GM21447 (cell line): Measurements from ENCODE around the gene TCF12.
"Not testable (repeated sequence)": the region's sequence is repeated elsewhere in the genome, so short reads cannot be mapped to it uniquely, and the experiment has no call there.

ENCODE experiments used
- ATAC-seq: cut with Tn5 transposase; IDR thresholded peaks from one replicate; pipeline ENCODE4 v1.9.1; 2021; ENCODE audit not compliant: unreplicated experiment

The TCF12 gene

DNA sequence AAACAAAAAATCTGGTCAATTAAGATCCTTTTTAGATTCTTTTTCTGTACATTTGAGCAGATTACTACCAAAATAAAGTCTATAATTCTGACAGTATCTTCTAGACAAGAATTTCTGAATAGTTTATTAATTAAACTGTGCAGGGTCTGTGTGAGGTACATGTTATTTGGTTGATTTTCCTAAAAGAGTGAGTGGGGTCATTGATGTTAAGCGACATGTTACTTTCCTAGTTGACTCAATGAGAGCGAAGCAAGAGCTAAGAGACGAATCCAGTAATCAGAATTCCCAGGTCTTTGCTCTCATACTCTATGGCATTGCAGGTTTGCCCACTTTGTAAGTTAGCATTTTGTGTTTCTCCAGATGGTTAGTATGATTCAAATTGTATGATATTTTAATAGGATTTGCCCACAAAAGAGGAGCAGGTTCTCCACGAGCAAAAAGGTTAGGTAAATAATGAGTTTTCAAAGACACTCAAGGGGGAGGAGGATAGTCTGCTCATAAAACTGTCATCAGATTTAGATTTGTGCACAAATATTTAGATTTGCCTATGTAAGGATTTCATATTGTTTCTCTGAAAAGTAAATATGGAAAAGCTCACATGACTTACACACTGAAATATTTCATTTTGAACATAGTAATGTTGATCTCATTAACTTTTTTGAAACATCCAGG lies 240.7 kb downstream of the TCF12 start:
- ATAC-seq = no peak

DNA sequence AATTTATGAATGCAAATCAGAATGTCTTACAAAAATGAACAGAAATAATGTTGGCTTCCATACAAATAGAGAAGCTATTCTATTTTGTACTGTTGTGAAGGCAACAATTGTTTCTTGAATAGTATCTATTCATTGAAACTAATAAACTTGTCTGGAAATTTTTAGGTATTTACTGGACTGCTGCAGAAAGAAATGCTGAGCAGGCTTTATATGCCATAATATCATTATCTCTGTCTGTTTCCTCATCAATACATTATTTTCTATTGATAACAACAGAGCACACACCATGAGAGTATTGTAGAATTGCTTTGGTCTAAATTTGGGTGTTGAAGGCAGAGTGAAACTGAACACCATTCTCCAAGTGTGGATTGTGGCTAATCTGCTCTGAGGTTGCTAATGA lies 241.3 kb downstream of the TCF12 start:
- no peak for ATAC-seq

DNA sequence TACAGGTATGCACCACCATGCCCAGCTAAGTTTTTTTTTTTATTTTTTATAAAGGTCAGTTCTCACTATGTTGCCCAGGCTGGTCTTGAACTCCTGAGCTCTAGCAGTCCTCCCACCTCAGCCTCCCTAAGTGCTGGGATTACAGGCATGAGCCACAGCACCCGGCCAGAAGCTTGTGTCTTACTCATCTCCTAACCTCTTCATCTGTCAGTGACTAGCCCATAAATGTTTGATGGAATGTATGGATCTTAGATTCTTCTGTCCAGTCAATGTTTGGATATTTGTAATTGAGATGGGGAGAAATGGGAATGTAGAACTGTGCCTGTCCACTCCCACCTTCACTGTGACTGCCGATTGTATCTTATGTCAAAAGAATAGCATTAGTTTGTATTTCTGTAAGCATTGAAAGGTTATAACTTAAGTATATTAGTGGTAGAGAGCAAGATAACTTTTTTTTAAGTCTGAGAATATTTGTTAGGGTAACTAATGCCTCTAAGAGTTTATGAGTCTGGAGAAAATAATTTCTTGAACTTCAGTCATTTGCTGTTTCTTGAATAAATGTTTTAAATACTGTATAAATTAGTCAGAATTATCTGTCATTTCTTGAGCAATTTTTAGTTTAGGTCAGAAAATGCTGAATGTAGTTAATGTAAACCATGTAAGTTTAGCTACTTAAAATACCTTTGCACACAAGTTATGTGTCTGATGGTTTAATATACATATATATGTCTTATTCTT lies 242.5 kb downstream of the TCF12 start:
- no peak for ATAC-seq

DNA sequence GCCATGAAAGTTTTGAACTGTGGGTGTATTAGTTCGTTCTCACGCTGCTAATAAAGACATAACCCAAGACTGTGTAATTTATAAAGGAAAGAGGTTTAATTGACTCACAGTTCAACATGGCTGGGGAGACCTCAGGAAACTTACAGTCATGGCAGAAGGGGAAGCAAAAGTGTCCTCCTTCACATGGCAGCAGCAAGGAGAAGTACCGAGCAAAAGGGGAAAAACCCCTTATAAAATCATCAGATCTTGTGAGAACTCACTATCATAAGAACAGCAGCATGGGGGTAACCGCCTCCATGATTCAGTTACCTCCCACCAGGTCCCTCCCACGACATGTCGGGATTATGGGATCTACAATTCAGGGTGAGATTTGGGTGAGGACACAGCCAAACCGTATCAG lies 245.8 kb downstream of the TCF12 start:
- not testable (repeated sequence) for ATAC-seq

DNA sequence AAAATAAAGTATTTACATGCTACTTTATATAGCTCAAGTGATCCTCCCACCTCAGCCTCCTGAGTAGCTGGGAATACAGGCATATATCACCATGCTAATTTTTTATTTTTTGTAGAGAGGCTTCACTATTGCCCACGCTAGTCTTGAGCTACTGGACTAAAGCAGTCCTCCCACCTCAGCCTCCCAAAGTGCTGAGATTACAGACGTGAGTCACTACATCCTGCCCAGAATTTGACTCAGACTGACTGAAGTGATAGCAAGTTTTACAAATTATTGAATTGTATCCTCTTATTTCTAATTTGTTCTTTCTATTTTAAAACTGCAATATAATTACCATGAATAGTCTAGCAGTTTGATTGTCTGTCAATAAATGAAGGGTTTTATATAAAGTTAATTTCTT lies 247.5 kb downstream of the TCF12 start:
- ATAC-seq = no peak

DNA sequence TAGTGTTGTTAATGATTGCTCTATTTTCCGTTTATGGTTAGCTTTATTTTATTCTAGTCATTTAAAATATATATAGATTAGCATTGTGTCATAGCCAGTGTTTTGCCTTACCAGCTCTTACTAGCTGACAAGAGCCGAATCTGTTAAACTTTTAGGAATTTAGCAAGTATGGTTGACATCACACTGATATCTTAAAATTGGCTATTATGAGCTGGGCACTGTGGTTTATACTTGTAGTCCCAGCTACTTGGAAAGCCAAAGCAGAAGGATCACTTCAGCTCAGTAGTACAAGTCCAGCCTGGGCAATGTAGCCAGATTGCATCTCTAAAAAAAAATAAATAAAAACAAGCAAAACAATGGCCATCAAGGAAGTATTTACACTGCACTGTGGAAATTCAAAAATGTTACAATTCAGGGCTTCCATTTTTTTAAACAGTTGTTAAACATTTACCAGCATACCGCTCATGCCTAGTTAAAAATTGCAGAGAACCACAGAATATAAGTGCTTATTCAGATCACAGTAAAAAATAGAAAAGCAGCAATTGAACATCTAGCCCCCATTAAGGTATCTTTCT lies 249.5 kb downstream of the TCF12 start:
- ATAC-seq = no peak

DNA sequence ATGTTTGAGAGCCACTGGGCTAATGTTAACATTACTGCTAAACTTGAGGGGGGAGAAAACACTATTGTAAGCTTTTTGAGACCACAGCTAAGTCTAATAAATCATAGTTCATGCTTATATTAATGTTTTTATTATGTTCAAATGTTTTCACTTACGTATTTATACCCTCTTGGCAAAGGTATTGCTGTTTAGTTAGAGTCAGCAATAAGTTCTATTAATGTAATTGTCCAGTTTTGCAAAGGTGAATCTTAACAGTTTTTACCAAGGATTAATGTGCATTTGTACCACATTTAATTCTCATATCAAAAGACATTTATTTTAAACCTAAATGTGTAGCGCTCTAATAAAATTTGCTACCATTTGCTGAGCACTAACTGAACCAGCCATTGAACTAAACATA lies 251.2 kb downstream of the TCF12 start:
- ATAC-seq = no peak

DNA sequence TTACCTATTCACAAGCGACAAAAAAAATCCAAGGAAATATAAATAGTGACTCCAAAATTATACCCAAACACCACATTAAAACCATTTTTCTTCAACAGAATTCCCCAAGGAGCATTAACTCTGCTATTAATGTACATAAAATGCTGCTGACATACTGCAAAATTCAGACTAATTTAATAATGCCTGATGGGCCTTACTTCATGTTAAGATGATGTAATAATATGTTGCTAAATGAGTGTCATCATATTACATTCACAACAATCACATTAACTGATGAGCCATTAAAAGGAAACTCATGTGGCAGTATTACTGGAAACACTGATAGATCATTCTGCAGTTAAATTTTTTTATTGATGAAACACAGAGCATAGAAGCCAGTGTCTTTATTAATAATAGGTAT lies 253.0 kb downstream of the TCF12 start:
- ATAC-seq = no peak

DNA sequence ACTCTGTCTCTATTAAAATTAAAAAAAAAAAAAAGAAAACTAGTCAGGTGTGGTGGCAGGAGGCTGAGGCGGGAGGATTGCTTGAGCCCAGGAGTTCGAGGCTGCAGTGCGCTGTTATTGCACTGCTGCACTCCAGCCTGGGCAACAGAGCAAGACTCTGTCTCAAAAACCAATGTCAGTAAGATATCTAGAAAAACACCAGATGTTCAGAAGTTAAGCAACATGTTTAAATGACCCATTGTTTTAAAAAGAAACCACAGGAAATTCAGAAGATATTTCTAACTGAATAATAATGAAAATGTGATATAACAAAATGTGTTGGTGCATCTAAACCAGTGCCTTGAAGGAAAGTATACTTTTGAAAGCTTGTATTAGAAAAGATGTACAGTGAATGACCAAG lies 254.5 kb downstream of the TCF12 start:
- no peak for ATAC-seq

DNA sequence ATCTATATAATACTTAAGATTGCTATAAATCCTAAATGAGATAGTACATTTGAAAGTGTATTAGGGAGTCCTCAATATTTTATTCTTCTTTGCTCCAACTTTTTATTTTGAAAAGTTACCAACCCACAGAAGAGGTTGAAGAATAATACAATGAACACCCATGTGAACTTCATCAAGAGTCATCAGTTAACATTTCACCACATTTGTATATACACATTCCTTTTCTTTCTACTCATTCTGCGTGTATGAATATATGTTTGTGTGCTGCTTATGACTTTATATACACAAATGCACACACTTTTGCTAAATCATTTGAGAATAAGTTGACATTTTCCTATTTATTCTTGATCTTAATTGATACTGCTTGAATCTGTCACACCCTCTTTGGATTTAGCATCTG lies 264.6 kb downstream of the TCF12 start:
- ATAC-seq = no peak

DNA sequence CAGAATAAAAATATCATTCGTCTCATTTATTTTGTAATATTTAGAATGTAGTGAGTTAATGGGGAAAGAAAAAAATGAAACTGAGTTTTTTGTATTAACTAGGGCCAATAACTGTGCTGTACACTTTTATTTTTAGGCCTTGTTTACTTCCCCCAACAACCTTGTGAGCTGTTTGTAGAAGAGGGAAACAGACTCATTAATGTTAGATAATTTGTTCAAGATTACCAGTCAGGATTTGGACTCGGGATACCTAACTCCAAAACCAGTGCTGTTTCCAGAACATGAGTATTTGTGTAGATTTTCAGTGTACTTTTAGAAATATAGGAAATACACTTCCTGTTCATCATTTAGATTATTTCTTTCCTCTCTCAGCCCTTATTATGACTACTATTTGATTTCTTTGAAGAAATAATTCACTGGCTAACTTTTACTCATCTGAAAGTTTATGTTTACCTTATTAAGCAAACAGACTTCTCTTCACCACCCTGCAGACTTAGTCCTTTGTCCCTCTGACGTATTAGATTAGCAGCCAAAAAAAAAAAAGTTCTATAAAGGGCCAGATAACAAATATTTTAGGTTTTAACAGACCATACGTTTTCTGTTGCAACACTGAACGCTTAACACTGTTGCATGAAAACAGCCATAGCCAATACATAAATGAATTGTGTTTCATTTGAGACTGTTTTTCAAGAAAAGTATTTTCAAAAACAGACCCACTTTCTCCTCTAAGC lies 265.3 kb downstream of the TCF12 start:
- no peak for ATAC-seq

DNA sequence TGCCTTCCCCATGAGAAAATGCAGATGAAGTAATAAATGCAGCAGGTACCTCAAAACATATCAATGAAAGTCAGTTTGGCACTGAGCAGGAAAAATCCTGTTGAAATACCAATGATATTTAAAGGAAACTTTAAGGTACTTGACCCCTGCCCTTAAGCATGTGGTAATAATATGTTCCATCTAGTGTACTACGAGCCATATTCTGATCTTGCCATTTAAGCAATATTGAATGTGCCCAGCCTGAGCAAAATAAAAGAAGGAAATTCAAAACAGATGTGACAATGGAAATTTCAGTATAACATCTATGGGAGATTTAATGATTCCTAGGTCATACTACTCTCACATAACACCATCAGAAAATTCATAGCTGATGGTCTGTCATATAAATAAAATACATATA lies 266.1 kb downstream of the TCF12 start:
- no peak for ATAC-seq

DNA sequence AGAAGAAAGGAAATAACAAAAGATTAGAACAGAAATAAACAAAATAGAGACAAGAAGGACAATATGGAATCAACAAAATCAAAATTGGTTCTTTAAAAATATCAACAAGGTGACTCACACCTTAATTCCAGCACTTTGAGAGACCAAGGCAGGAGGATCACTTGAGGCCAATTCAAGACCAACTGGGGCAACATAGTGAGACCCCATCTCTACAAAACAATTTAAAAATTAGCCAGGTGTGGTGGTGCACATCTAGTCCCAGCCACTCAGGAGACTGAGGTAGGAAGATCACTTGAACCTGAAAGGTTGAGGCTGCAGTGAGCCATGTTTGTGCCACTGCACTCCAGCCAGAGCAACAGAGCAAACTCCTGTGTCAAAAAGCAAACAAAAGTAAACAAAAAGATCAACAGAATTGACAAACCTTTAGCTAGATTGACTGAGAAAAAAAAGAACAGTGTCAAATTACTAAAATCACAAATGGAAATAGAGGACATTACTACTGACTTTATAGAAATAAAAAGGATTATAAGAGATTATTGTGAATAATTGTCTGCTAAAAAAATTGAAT lies 267.1 kb downstream of the TCF12 start:
- ATAC-seq = no peak

DNA sequence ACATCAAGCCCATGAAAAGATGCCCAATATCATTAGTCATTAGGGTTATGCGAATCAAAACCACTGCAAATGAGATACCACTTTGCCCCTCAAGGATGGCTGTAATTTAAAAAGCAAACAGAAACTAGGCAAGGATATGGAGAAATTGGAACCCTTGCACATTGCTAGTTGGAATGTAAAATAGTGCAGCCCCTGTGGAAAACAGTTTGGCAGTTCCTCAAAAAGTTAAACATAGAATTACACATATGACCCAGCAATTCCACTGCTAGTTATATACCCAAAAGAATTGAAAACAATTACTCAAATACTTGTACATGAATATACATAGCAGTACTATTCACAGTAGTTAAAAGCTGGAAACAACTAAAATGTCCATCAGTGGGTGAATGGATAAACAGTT lies 271.0 kb downstream of the TCF12 start:
- no peak for ATAC-seq

DNA sequence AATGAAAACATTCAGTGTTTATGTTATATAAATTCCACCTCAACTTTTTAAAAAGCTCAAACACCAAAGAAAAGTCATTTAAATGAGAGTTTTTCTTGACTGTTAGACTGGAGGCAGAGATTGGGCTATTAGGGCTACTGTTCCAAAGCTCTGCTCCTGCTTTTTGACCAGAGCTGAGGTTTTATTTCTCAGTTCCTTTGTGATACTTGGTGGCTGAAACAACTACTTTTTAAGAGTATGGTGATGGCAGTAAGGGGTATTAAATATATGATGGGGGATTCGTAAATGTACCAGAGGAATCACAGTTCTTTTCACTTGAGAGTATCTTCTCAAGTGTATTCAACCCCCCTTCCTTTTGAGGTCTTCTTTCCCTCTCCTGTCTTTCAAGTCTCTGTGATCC lies 271.8 kb downstream of the TCF12 start:
- no peak for ATAC-seq

DNA sequence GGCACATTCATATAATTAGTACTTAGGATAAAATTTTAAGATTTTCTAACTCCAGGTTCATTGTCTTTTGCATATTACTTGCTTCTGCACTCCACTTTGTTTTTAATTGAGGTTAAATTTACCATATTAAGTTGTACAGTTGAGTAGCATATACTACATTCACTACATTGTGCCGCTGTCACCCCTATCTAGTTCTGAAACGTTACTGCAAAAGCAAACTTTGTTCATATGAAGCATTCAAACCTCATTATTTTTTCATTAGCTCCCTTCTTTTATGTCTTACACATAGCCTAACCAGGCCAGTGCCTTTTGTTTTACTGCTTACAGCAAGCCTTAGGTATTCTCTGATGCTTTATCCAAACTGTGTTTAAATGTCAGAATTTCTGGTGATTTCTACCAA lies 274.7 kb downstream of the TCF12 start:
- ATAC-seq = no peak

DNA sequence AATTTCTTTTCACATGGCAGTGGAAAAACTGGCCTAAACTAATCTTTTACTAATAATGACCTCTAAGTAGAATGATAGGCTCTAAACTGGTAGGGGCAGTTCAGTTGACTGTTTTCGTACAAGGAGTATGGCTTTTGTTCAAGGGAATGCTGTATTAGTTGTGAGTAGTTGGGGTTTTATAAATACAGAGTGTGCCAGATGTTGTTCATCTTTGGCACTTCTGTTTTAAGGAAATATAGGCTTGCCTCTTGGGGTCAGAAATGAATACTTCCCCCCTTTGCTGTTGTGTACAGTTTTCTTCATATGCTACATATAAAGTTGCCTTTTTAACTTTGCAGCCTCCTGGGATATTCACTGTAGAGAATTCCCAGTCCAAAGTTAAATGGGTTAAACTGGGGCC lies 276.9 kb downstream of the TCF12 start:
- ATAC-seq = no peak

DNA sequence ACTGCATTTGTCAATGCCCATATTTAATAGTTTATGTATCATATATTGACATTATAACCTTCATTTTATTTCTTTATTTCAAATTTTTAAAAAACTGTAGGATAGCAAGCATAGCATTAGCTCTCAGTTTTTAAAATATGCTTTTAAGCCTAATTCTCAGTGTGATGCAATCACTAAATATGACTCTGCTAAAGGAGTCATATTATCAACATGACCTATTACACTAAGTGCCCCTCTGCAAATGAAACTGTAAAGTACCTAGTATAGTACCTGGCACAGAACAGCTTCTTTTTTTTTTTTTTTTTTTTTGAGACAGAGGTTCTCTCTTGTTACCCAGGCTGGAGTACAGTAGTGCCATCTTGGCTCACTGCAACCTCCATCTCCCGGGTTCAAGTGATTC lies 278.4 kb downstream of the TCF12 start:
- ATAC-seq = no peak

DNA sequence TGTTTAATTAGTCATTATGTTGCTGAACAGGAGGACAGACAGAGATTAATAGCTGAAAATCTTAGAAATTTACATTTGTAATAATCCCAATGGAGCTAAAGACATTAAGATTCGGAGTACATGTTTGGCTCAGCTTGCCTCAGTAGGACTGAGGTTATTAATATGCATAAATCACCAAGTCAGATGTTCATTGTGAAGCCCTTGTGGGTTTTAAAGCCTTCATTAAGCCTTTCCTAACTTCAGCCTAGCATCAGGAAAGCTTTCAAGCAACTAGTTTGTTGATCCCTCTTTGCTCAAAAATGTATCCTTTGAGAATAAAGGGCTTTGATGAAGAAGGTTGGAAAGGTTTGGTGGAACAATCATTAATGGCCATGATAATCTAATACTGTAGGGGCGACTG lies 279.7 kb downstream of the TCF12 start:
- no peak for ATAC-seq

DNA sequence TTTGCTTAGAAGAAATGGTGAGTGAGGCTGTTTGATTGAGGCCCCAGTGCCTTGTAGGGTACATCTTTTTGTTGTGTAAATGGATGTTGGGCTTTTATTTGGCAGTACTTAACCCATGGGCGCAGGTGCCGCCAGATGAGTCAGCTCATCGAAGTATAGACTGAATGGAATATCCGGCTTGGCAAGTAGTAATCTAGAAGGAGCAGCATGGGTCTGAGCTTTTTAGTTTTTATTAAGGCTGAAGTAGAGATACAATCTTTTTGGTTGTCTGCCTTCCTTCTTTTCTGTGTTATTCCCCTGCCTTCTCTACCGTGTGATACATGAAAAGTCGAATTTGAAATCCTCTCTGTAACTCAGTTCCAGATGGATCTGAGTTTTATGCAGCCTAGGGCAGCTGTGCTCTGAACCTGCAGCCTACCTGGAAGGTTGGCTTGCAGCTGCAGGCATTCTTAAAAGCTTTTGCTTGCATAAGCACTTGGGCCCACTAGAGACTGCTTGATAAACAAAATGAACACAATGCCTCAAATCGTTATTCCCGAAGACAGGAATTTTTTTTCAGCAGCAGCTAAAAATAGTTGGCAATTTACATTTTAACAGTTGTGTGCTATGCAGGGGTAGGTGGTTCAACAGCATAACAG lies 280.3 kb downstream of the TCF12 start:
- ATAC-seq = no peak

DNA sequence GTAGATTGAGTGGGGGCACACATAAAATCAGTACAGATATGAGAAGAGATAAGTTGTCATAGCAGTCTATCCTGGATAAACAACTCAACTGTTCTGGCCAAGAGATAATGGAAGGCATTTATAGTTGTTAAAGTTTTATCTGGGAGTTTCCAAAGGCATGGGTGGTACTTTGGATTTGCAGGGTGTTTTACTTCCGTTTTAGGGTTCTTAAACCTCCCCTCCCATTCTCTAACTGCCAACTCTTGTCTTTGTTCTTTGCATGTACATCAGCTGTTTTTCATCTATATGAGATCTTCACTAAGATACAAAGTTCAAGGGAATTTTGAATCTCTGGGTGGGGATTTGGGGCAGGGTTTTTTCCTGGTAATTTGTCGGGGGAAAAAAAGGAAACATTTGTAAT lies 283.1 kb downstream of the TCF12 start:
- no peak for ATAC-seq
